Right lobe of liver (tissue), 4 donors: Measurements from ENCODE around the gene ADA.
A peak's percentile ranks its signal among the peaks of the same experiment; 100 is the strongest.

Source experiments
- CTCF ChIP-seq, 4 donors: fragments of 200-600 bp in 3 of 4; fragments of 450-650 bp in 1 of 4; IDR thresholded peaks; one replicate each; pipeline versions ENCODE4 v1.5.1 to v1.8.0; 2016 to 2022; ENCODE audit warnings: antibody characterized with exemption in 4 of 4, mild to moderate bottlenecking in 2 of 4
- POLR2A ChIP-seq: fragments of 450-650 bp; IDR thresholded peaks from one replicate; pipeline ENCODE4 v1.6.1; 2017; ENCODE audit warnings: antibody characterized with exemption, mild to moderate bottlenecking
- donor health status: DM: no; HTN: no; CAD: no.
- donor health status: DM: no; HTN: no; CAD: no.
- donor health status: DM: no; HTN: yes; CAD: no.

- TF ChIP-seq POLR2A = no peak
- peak in 1 of 4 donors; percentile 0 for TF ChIP-seq CTCF (IDR thresholded peaks at IDR 0.05)
These were observed 8.4 kb downstream of the ADA start for GRCh38 chr20:44643154-44643519.
